Cerebellar nuclear complex (tissue), 1 donor: ENCODE results near the gene GPSM1.

ENCODE experiments used
- DNase-seq, 2 experiments: peaks; one replicate each; lab custom pipeline; 2025; lab: John Stamatoyannopoulos, UW

The GPSM1 gene

GRCh38 chr9:136361754-136362449 is 34.6 kb downstream of the GPSM1 start:
- no peak for DNase-seq

GRCh38 chr9:136362450-136362784 is 35.1 kb downstream of the GPSM1 start:
- no peak for DNase-seq

GRCh38 chr9:136363106-136363948 is 36.0 kb downstream of the GPSM1 start, which contains the start of gene DNLZ:
TSS of gene DNLZ (minus strand) at chr9:136363744. CDS start at chr9:136363714, 30 bp downstream.
- DNase-seq = peak; percentile 72 to 82

- DNase-seq = no peak
Measured at GRCh38 chr9:136363949-136364748, 36.8 kb downstream of the GPSM1 start.

GRCh38 chr9:136364942-136365774 is 37.8 kb downstream of the GPSM1 start:
- no peak for DNase-seq

- no peak for DNase-seq
Measured at GRCh38 chr9:136365775-136366222, 38.5 kb downstream of the GPSM1 start.

GRCh38 chr9:136366826-136367225 is 39.5 kb downstream of the GPSM1 start:
- no peak for DNase-seq

- no peak for DNase-seq
Measured at GRCh38 chr9:136367296-136368145, 40.2 kb downstream of the GPSM1 start.

GRCh38 chr9:136368190-136368589 is 40.9 kb downstream of the GPSM1 start:
- no peak for DNase-seq

- no peak for DNase-seq
Measured at GRCh38 chr9:136370037-136370436, 42.7 kb downstream of the GPSM1 start.

GRCh38 chr9:136370687-136371532 is 43.6 kb downstream of the GPSM1 start:
- DNase-seq = no peak

- no peak for DNase-seq
Measured at GRCh38 chr9:136371533-136371880, 44.2 kb downstream of the GPSM1 start.

GRCh38 chr9:136372006-136372405 is 44.7 kb downstream of the GPSM1 start:
- no peak for DNase-seq

- DNase-seq = no peak
Measured at GRCh38 chr9:136372561-136373299, 45.4 kb downstream of the GPSM1 start.

GRCh38 chr9:136373300-136374182 is 46.2 kb downstream of the GPSM1 start, which contains the start of gene CARD9:
TSS of gene CARD9 (minus strand) at chr9:136373669. CDS start at chr9:136372078, 1,591 bp downstream.
- DNase-seq = peak in 1 of 2 experiments; percentile 49

GRCh38 chr9:136374183-136374575 is 46.8 kb downstream of the GPSM1 start:
- DNase-seq = no peak

- no peak for DNase-seq
Measured at GRCh38 chr9:136375096-136375495, 47.8 kb downstream of the GPSM1 start.

- no peak for DNase-seq
Measured at GRCh38 chr9:136376457-136376856, 49.1 kb downstream of the GPSM1 start.
